Activated CD8-positive, alpha-beta memory T cell treated with anti-CD3 and anti-CD28 coated beads, Interleukin-2, amount 50 U/mL, for 24 hours (primary cell): ENCODE data around the gene RBM48.
"Not testable (repeated sequence)": the region's sequence is repeated elsewhere in the genome, so short reads cannot be mapped to it uniquely, and the experiment has no call there.

ENCODE experiments used
- DNase-seq: peaks from one replicate; pipeline ENCODE4 v3.0.0-alpha.2; 2020; ENCODE audit errors: extremely low read depth

Gene RBM48

GRCh38 chr7:92545116-92545515 lies 16.5 kb downstream of the RBM48 start:
- not testable (repeated sequence) for DNase-seq

- DNase-seq = no peak
These were observed 18.4 kb downstream of the RBM48 start for GRCh38 chr7:92546856-92547497.

- DNase-seq = no peak
These were observed 19.0 kb downstream of the RBM48 start for GRCh38 chr7:92547579-92547978.

GRCh38 chr7:92550194-92550593 lies 21.6 kb downstream of the RBM48 start:
- DNase-seq = no peak

- DNase-seq = no peak
These were observed 28.7 kb downstream of the RBM48 start for GRCh38 chr7:92557249-92557648.

DNA sequence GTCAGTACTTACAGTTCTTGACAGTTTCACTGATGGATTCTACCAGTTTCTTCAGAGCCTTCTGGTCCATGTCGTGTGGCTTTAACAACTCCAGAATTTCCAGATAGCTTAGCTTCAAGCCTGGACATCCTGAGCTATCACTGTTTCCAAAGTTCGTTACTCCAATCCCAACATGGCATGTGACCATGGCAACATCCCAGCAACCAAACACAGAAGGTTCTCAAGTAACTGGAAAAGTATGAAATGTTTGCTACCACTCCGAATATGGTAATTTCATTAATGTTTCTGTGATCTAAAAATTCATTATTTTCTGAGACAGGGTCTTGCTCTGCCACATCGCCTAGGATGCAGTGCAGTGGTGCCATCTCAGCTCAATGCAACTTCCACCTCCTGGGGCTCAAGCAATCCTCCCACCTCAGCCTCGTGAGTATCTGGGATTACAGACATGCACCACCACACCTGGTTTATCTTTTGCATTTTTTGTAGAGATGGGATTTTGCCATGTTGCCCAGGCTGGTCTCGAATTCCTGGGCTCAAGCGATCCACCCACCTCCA lies 29.3 kb downstream of the RBM48 start:
- no peak for DNase-seq

GRCh38 chr7:92560602-92561001 lies 32.0 kb downstream of the RBM48 start:
- no peak for DNase-seq

- DNase-seq = no peak
These were observed 34.8 kb downstream of the RBM48 start for GRCh38 chr7:92563345-92563744.

- DNase-seq = no peak
These were observed 38.9 kb downstream of the RBM48 start for GRCh38 chr7:92567460-92567859.

- DNase-seq = no peak
These were observed 40.5 kb downstream of the RBM48 start for GRCh38 chr7:92569137-92569536.

- no peak for DNase-seq
These were observed 47.7 kb downstream of the RBM48 start for GRCh38 chr7:92576296-92576695.

DNA sequence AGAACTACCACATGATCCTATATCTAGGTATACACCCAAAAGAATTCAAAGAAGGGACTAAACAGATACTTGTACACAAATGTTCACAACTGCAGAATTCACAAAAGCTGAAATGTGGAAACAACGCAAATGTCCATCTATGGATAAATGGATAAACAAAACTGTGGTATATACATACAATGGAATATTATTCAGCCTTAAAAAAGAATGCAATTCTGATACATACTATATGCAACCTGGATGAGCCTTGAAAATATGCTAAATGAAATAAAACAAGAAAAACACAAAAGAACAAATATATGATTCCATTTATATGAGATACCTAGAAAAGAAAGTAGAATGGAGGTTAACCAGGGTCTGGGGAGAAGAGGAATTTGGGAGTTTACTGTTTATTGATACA lies 54.4 kb downstream of the RBM48 start:
- no peak for DNase-seq

GRCh38 chr7:92584953-92585352 lies 56.4 kb downstream of the RBM48 start:
- no peak for DNase-seq

DNA sequence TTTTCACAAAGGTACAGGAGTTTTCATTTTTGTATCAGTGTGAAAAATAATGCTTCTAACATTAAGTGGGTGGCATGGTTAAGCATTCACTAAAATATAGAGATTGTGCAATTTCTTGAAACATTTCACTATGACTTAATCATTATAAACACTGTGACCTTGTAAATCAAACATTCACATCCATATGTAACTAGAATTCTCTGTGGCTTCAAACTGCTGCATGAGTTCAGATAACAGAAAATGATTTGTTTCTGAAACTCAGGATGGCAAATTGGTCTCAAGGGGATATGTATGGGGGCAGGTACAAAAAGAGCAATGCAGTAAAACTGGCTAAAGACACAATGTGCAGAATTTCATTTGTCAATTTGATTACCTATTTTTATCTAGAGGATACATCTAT lies 57.8 kb downstream of the RBM48 start:
- DNase-seq = no peak

GRCh38 chr7:92586841-92587240 lies 58.2 kb downstream of the RBM48 start:
- no peak for DNase-seq
